ENCODE results near the gene ZEB1.

DNA sequence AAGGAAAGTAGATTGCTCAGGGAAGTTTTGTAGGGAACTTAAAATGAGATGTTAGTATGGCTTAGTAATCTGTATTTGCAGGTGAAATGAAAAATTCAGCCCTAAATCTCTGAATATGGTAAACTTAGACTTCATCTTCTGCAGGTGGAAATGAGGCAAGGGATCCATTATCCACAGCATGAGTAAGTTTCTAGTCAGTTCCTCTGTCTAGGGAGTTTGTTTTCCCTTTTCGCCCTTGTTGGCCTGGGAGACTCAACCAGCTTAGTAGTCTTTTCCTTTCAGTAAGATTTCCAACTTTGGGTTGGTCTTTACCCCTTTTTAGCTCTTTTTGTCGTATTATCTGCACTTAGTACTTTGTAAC, 65.6 kb downstream of the ZEB1 start:
- TF ChIP-seq, protein P1, sequence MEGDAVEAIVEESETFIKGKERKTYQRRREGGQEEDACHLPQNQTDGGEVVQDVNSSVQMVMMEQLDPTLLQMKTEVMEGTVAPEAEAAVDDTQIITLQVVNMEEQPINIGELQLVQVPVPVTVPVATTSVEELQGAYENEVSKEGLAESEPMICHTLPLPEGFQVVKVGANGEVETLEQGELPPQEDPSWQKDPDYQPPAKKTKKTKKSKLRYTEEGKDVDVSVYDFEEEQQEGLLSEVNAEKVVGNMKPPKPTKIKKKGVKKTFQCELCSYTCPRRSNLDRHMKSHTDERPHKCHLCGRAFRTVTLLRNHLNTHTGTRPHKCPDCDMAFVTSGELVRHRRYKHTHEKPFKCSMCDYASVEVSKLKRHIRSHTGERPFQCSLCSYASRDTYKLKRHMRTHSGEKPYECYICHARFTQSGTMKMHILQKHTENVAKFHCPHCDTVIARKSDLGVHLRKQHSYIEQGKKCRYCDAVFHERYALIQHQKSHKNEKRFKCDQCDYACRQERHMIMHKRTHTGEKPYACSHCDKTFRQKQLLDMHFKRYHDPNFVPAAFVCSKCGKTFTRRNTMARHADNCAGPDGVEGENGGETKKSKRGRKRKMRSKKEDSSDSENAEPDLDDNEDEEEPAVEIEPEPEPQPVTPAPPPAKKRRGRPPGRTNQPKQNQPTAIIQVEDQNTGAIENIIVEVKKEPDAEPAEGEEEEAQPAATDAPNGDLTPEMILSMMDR (conservative IDR thresholded peaks at IDR 0.05 in 1 of 2, IDR thresholded peaks at IDR 0.05 in 1 of 2; ENCODE audit: low read depth in 1 of 2, low read length in 2 of 2): no peak
- TF ChIP-seq EZH2 (IDR thresholded peaks at IDR 0.05; ENCODE audit: low read length, missing control alignments): no peak

Measured in fibroblast of lung (primary cell).